Activated T-cell treated with anti-CD3 and anti-CD28 coated beads, Interleukin-2, amount 50 U/mL, for 48 hours (primary cell): ENCODE data around the gene KLHDC9.
"Not testable (repeated sequence)": the region's sequence is repeated elsewhere in the genome, so short reads cannot be mapped to it uniquely, and the experiment has no call there.

Source experiments
- DNase-seq, 2 experiments: peaks; one replicate each; pipeline ENCODE4 v3.0.0-alpha.2; 2020

Gene KLHDC9, protein sequence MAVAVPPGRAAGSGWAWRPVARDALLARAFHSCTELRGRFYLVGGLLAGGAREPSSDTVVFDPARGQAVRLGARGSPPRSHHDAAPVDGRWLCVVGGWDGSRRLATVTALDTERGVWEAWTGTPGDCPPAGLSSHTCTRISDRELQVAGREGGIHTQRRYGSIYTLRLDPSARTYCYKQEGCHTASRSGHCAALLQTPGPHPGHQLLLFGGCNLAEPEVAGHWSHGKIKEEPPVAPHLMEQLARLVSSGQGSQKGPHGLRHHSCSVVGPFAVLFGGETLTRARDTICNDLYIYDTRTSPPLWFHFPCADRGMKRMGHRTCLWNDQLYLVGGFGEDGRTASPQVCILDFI

DNA sequence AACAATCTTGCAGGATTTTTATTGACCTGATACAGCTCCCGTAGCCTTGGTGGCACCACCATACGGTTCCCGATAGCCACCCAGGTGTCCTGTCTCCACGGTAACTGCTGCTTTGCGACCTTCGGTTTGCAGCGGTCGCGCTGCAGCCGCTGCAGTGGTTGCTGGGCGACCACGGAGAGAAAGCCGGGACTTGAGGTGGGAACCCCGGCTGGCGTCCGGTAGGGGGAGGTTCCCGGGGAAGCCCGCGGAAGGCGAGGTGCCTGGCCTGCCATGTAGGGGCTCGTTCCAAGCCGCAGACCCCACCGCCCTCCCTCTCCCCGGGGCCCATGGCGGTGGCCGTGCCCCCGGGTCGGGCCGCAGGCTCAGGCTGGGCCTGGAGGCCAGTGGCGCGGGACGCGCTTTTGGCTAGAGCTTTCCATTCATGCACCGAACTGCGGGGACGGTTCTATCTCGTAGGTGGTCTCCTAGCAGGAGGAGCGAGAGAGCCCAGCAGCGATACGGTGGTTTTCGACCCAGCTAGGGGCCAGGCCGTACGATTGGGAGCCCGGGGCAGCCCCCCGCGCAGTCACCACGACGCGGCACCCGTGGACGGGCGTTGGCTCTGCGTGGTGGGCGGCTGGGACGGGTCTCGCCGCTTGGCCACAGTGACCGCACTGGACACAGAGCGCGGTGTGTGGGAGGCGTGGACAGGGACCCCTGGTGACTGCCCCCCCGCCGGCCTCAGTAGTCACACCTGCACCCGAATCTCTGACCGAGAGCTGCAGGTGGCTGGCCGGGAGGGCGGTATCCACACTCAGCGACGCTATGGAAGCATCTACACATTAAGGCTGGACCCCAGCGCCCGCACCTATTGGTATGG is at the start of gene KLHDC9:
Gene KLHDC9, plus strand, starts transcription at position 152 of the 859 bp plus-strand sequence. Its CDS starts 175 bp downstream, at position 327.
- peak; percentile 79 to 83 for DNase-seq

DNA sequence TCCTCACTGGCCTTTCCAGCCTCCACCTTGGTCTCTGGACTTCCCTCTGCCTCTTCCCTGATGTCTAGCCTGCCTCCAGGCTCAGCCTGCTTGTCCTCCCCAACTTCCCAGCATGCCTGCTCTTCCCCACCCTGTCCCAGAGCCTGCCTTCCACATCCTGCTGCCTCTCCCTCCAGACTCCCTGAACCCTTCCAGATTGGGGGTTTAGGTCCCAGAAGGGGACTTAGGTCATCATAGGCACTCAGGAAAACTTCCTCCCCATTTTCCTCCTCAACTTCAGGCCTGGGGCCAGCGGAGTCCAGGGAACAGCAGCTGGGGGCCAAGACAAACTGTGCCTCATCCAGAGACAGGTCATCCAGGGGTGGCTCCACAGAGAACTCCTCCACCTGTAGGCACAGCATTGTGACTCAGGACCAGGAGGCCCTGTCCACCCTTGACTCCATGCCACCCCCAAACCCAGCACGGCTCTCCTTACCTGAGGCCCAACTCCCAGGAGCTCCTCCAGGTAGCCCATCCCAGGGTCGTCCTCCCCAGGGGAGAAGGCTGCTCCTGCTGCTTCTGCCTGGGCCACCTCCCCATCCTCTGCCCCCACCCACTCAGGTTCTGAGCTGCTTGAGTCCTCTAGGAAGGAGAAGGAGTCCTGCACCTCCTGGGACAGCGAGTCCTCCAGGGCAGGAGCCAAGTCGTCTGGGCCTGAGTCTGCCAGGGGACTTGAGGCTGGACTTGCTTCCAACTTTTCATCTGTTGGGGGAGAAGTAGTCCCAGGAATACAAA is 49.0 kb upstream of the KLHDC9 start:
- DNase-seq: no peak

DNA sequence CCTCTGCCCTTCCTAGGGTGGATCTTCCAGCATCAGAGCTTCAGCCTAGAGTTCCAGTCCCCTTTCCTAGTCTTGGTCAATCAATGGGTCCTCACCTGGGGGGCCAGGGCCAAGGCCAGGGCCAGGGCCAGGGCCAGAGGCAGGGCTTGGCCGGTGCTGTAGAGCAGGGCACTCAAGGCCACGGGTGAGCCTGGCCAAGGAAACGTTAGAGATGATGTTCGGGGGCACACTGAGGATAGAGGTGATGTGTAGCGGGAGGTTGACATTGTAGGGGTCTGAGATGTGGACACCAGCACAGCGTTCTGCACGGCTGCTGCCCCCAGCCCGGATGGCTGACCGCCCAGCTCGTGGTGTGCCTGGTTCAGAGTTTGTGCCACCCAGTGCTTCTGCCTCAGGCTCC is 46.9 kb upstream of the KLHDC9 start:
- no peak for DNase-seq

DNA sequence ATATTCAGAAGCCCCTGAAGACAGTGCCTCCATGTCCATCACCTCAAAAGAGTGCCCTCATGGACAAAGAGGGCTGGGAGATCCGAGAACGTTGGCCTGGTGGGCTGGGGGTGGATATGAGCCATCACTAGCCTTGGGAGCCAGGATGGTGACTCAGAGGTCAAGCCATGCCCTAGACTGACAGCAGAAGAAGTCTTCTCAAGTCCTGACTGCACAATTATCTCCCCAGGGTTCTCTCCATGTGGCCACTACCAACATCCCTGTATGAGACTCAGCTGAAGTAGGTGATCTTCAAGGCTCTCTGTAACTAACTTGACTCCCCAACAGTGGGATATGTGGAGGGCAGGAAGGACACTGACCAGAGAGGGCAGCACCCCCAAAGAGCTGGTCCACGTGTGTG is 45.3 kb upstream of the KLHDC9 start:
- DNase-seq: no peak

DNA sequence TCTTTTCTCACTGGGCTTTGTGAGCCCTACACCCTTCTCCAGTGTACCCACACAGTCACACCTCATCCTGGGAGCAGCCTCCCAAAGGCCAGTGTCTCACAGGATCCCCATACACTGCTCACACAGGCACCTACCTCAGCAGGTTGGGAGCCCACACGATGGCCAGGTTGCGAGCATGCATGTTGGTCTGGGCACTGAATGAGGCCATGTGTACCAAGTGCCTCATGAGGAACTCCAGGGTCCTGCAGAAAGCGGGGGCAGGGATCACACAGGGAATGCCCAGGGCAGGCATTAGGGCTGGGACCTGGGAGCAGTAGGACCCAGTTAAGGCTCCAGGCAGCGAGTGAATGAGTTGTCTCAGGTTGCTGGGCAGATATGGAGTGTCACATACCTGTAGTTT is 43.9 kb upstream of the KLHDC9 start:
- no peak for DNase-seq

DNA sequence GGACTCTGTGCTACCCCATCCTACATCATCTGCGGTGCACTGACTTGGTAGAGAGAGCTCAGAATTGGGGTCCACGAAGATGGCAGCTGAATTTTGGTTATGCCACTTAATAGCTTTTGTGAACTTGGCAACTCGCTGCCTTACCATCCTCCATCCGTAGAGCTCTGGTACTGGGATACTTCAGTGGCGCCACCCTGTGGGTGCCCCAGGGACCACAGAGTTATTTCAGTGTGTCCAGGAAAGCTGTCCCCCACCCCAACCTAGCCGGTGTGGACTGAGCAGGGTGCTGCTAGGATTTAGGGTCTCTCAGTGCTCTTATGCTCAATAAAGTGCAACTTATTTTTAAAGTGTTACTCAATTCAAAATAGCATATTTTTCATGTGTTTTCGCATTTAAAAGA is 43.4 kb upstream of the KLHDC9 start:
- DNase-seq: no peak

DNA sequence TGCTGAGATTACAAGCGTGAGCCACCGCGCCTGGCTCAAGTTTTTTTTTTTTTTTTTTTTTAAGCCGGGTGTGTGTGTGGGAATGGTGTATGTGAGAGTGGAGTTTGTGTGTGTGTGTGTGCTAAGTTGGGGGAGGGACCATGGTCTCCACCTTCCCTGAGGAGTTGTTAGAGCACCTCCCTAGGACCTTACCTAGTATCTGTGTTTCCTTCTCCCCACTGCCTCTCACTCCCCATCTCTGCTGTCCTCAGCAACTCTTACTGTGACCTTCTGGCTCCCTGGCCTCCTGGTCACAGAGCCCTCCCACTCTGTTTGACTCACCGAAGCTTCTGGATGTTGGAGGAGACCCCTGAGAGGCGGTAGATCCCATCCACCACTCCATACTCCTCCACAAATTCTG is 38.9 kb upstream of the KLHDC9 start:
- DNase-seq: no peak

DNA sequence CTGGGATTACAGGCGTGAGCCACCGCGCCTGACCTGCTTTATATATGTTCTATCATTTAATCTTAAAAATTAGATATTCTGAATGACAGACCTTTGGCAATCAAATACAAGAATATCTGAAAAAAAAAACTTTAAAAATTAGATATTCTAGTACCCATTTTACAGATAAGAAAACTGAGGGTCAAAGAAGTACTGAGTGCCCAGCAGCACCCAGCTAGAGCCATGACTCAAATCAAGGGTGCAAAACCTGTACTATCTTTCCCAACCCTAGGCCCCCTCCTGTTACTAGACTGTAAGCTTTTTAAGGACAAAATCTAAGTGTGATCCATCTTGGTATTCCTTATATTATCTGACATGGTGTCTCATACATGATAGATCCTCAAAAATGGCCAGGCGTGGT is 36.7 kb upstream of the KLHDC9 start:
- no peak for DNase-seq

DNA sequence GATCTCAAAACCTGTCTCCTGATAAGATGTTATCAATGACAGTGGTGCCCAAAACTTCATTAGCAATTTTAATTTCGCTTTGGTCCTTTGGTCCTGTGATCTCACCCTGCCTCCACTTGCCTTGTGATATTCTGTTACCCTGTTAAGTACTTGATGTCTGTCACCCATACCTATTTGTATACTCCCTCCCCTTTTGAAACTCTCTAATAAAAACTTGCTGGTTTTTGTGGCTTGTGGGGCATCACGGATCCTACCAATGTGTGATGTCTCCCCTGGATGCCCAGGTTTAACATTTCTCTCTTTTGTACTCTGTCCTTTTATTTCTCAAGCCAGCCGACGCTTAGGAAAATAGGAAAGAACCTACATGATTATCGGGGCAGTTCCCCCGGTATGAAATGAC is 34.2 kb upstream of the KLHDC9 start:
- DNase-seq: not testable (repeated sequence)

DNA sequence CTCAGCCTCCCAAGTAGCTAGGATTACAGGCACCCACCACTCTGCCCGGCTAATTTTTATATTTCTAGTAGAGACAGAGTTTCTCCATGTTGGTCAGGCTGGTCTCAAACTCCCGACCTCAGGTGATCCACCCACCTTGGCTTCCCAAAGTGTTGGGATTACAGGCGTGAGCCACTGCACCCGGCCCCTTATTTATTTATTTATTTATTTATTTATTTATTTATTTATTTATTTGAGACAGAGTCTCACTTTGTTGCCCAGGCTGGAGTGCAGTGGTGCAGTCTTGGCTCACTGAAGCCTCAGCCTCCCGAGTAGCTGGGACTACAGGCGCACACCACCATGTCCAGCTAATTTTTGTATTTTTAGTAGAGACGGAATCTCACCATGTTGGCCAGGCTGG is 32.5 kb upstream of the KLHDC9 start:
- DNase-seq: not testable (repeated sequence)

DNA sequence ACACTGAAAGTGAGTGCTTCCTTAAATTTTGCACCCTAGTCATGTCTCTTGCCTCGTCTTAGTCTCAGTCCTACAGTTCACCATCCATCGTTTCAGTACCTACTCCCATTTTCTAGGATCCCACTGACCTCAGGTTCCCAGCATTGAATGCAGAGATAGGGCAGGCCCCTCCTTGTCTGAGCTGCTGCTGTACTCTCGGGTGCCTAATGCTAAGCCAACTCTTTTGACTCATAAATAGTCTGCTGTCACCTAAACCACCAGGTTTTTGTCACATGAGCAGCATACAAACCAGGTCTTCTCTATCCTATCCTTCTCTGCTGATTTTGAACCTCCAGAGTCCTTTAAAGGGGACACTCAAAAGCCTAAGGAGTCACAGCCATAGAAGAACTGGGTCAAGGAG is 31.5 kb upstream of the KLHDC9 start:
- DNase-seq: peak in 1 of 2 experiments; percentile 52

DNA sequence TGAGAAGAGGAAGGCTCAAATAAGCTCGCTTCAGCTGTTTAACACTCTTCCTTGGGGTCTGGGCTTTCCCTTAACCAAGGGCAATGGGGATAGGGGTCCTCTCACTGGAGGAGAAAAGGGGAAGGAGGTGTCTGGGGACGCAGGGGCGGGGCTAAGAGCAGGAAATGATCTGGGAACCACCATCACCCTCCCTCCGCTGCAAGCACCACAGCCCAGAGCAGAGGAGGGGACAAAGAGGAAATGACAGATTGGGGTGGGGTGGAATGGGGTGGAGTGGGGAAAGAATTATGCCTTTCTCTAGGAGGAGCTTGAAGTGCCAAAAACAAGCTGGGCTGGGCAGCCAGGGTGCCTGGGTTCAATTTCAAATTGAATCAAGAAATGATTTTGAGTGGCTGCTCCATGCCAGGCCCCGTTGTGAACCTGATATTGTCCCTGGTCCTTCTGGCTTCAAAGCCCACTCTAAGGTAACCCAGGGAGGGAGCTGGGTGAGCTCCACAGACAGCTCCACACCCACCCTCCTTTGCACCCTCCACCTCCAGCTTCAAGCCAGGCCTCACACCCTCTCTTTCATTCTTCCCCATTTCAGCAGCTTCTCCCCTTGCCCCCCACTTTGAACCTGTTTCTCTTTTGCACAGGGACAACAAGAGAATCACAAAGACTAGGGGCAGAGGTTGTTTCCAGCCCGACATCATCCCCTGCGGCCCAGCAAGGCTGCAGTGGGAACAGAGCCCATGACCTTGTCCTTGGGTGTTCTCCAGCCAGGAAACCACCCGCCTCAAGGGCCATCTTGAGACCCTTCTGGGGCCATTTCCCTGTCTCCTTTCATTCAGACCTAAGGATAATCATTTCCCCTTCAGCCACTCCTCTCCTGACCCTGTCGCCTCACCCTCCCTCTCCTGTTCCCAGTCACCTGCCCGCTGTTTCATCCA is 29.6 kb upstream of the KLHDC9 start:
- peak; percentile 87 for DNase-seq

DNA sequence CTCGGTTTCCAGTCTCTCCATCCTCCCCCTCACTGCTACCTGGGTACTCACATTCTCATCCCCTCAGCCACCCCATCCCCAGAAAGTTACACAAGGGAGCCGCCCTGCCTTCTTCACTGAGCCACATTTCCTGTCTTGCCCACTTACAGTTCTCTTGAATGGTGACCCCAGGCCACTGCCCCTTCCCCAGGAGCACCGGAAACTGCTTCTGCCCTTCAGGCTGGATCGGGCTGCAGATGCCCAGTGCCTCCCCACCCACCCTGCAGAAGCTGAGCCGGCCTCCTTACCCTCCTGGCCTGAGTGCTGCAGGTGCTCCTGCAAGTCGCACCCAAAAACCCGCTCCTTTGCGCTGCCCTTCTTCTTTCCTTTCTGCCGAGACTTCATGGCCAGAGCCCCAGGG is 28.9 kb upstream of the KLHDC9 start:
- DNase-seq: peak in 1 of 2 experiments; percentile 46

DNA sequence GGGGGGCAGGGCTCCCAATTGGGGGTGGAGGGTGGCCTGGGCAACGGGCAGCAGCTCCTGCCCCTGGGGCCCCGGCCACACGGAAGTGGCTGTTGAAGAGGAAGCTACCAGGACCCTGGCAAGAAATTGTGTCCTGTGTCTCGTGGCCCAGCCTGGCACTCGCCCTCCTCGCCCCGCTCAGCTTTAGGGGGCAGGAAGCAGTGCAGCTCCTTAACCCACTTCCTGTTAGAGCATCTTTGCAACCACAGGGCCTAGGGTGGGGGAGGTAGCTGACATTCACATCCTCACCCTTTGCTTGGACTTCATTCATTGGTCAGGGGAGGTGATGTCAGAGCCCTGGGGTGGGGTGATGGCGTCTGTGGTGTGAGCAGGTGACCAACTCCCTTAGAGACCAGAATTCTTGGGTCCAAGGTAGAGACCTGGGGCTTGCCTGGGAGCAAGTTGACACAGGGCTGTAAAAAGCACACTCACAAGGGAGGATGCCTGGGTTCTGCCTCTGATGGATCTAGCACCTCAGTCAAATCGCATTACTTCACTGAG is 28.4 kb upstream of the KLHDC9 start, which contains the start of gene ARHGAP30:
Gene ARHGAP30, minus strand, starts transcription at position 161 of the 540 bp plus-strand sequence. CDS start 267 bp downstream, outside the sequence.
- peak; percentile 87 to 88 for DNase-seq

DNA sequence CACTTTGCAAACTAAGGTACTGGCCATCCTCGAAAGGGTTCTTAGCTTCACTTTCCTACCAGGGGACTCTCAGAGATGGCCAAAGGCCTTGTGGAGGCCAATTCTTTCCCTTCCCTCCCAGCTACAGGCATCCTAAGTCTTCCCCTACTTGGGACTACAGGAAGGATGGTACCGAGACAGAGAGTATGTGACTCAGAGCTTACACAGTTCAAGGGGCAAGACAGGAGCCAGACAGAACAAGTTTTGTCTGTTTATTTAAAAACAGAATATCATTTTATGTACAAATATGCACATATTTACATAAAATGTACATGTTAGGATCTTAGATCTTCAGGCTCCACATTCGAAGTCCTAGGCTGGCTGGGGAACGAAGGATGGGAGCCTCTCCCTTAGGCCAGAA is 27.4 kb upstream of the KLHDC9 start:
- no peak for DNase-seq

DNA sequence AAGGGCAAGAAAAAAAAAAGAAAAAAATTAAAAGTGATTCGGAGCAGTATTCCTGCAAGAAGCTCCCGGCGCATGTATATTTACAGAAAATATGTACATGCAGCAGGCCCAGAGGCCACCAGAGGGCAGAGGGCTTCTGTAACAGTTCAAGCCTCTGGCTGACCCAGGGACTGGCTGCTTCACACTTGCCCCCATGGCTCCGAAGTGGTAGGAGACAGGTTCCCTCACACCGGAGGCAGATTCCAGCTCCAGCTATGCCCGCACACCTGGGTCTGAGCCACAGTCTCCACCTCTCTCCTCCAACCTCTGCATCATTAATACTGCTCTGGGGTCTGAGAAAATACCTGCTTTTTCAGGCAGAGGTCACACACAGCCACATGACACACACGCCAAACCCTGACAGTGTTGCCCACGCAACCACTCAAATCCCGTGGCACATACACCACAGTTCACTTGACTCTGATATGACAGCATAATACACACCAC is 26.2 kb upstream of the KLHDC9 start:
- peak; percentile 57 to 67 for DNase-seq

DNA sequence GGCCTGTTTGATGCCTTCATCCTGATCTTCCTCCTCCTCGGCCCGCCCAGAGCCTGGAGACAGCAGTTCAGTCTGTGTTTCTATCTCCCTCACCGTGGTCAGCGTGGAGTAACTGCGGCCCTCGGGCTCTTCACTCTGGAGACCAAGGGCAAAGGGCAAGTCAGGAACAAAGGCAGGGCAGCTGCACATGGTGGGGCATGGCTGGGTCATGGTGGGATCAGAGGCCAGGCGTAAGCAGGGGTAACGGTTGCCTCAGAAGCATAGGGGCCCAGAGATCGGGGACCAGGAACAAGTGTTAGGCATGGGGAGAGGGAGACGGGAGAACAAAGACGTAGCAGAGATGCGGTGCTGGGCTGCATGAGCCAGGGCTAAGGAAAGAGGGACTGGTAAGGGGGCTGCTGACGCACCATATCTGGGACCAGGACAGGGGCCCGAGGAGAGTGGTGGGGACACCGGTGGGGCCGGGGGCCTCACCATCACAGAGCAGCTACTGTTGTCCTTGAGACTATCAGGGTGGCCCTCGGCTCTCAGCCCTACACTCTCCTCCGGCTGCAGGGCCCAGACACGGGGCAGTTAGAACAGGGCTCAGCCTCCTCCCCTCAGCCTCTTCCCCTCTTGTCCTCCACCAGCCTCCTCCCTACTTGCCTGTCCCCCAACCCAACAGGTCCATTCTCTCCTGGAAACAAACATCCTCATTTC is 25.3 kb upstream of the KLHDC9 start:
- no peak for DNase-seq

DNA sequence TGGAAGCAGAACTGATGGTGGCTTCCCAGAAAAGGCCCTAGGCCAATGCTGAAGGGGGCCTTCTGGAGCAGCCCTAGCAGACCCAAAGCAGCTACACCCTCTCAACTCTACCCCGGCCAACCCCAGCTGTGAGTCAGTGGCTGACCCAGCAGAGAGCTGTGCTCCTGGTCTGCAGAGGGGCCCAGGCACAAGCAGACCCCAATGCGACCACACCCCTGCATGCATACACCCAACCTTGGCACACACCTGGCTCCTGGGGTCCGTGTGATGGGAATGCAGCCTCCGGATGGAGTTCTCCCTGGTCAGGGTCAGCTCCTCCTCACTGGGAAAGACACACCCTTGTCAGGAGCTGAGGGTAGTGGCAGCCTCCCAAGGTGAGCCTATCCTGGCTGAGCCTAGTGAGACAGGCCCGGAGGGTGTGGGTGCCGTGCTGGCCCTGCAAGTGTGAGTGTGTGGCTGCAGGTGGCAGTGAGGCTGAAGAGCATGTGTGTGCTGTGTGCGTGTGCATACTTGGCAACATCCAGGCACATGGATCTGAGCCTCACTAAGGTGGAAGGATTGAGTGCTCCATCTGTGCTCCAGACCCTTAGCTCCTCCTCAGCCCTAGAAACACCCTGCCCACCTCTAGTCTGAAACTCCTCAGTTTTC is 24.6 kb upstream of the KLHDC9 start:
- DNase-seq: no peak

DNA sequence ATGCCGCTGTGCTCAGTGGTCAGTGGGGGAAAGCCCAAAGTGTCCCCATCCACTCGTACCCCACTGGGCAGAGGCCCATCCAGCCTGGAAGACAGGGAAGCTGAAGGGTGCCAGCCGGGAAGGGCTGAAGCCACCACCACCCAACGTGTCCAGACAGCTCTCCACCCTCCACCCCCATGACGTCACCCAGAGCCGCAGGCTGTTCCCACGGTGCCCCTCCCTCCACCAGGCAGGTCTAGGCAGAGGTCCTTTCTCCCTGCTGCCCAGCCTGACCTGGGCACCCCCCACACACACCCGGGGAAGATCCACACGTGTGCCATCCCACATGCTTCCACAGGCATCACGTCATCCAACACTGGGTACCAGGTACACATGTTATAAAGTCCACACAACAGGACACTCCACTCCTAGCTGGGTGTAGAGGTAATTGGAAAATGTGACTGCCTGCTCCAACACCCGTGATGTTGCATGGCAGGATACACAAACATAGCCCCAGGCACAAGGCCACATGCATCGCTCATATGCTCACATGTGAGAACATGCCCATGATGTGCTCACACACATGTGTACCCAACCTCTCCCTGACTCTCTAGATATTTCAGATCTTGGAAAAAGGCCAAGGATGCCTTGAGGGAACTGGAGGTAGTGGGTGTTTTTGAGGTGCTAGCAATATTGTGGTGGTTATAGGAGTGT is 23.3 kb upstream of the KLHDC9 start:
- DNase-seq: no peak

DNA sequence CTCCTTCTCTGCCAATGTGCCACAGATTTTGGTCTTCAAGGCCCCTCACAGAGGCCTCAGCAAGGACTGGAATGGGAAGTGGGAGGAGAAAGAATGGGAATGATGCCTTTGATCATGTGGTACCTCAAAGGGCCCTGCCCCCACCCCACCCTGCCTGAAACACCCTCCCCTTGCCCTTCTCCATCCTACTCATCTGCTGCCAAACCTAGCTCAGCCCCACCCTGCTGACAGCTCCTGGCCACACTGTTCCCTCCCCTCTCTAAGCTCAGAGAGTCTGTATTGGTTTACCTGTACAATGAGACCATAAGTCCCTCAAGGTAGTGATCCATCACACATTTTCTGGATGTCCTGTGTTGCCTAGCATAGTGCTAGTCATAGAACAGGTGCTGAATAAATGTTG is 21.8 kb upstream of the KLHDC9 start:
- no peak for DNase-seq
